Activated CD4-positive, alpha-beta T cell treated with anti-CD3 and anti-CD28 coated beads for 36 hours (primary cell): Measurements from ENCODE around the gene TRIM17. TPM values are rescaled to one million over a fixed set of nuclear protein-coding genes. Genes with fewer than 3 reads are reported as not detected.

Experiments used
- ATAC-seq: fragments of 200-7000 bp; cut with Tn5 transposase; one replicate; pipeline ENCODE4 v1.10.0; 2021; ENCODE audit warnings: mild to moderate bottlenecking, moderate library complexity
- CTCF ChIA-PET: fragments of 350-600 bp; sonication (Branson Sonifier 250); formaldehyde crosslinking; loops from one replicate; lab custom pipeline; 2021; ENCODE audit warnings: antibody characterized with exemption; lab: Charles Lee
- POLR2A ChIA-PET: fragments of 350-600 bp; sonication (Branson Sonifier 250); formaldehyde crosslinking; loops from one replicate; lab custom pipeline; 2021; ENCODE audit warnings: antibody characterized with exemption, inconsistent platforms; lab: Charles Lee
- DNase-seq: peaks from one replicate; pipeline ENCODE4 v3.0.0-alpha.2; 2020
- H3K27ac Mint-ChIP-seq: one replicate; pipeline ENCODE4 v1.8.0; 2021; ENCODE audit warnings: mixed read lengths
- H3K27me3 Mint-ChIP-seq: one replicate; pipeline ENCODE4 v1.8.0; 2021; ENCODE audit warnings: mixed read lengths
- H3K36me3 Mint-ChIP-seq: one replicate; pipeline ENCODE4 v1.8.0; 2021; ENCODE audit warnings: low read depth, mixed read lengths
- H3K4me1 Mint-ChIP-seq: one replicate; pipeline ENCODE4 v1.8.0; 2021; ENCODE audit warnings: mixed read lengths
- H3K4me3 Mint-ChIP-seq: one replicate; pipeline ENCODE4 v1.8.0; 2021; ENCODE audit warnings: mild to moderate bottlenecking, moderate library complexity, mixed read lengths
- H3K9me3 Mint-ChIP-seq: one replicate; pipeline ENCODE4 v1.8.0; 2021; ENCODE audit warnings: low read depth, mixed read lengths
- intact Hi-C, 2 experiments: fragments of 100-400 bp; cut with DNase I in 1 of 2; cut with micrococcal nuclease in 1 of 2; formaldehyde crosslinking; loops; one replicate each; pipeline versions ENCODE4 v1.14.2 to v1.15.1; 2022 to 2024; cut with DNase I, micrococcal nuclease
- total RNA-seq, 2 experiments: library from RNA; stranded (reverse); gene quantifications; one replicate each; pipeline ENCODE4 v1.2.3, GENCODE V29; 2021

Gene TRIM17
- total RNA-seq, 2 experiments from 2014 or later, result 1.2 to 1.3 TPM

DNA sequence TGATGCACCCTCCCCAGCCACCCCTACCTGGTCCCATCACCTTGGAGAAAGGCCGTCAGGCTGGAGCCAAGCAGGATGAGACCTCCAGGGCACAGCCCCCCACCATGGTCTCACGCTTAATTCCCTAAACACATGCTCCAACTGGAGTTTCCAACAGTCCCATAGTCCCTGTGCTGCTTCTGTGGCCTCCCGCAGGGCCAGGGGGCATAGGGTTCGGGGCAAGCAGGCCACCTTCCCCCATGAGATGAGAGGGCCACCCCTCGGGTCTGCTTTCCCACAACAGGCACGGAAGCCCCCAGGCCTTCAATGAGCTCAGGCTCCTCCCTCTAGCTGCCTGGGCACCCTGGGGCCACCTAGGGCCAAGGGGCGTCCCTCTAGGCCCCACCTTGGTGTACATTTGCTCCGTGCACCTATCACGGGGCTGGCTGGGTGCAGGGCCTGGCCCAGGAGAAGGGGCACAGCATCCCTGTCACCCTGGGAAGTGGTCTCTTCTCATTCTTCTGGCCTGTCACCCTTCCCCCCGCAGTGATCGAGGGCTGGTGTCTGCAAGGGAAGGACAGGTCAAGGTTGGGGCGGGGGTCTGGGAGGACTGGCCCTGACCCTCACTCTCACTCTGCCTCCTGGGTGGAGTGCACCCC lies 52.5 kb downstream of the TRIM17 start:
- CTCF ChIA-PET, result interaction anchor here (0.7 kb wide), 1 partner anchor 42 kb away, joined by 3 read pairs; no protein-coding TSS in a partner anchor
- H3K9me3 Mint-ChIP-seq, result no peaks in the 10 kb centered on the region
- H3K36me3 Mint-ChIP-seq, result no peaks in the 10 kb centered on the region
- H3K27me3 Mint-ChIP-seq, result no peaks in the 10 kb centered on the region
- H3K27ac Mint-ChIP-seq, result no peak overlapping the region
- intact Hi-C loops, result no loop called here
- no peak overlapping the region for H3K4me3 Mint-ChIP-seq
- no peak for DNase-seq
- no peak for ATAC-seq
- H3K4me1 Mint-ChIP-seq, result no peaks in the 10 kb centered on the region
- POLR2A ChIA-PET, result no interaction called here

DNA sequence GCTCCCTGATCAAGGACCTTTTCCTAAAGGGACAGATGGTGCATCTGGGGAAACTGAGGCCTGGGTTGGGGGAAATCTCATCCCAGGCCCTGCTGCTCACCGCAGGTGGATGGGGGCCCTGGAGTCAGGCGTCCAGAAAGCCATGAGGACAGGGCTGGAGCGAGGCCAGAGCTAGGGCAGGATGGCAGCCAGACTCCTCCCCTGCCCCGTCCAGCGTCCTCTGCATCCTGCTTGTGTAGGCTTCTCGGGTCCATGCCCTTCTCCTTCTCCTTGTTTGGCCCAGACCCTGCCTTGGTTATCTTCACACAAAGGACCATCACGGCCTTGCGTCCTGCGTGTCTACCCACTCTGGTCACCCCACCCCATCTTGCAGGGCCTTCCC lies 53.0 kb downstream of the TRIM17 start:
- Mint-ChIP-seq H3K36me3 (no peaks in the 10 kb centered on the region), H3K4me3 (no peak overlapping the region), H3K27me3 (no peaks in the 10 kb centered on the region), H3K4me1 (no peaks in the 10 kb centered on the region), H3K27ac (no peak overlapping the region), H3K9me3 (no peaks in the 10 kb centered on the region)
- CTCF ChIA-PET, result interaction anchor here (0.7 kb wide), 1 partner anchor 42 kb away, joined by 3 read pairs; no protein-coding TSS in a partner anchor
- intact Hi-C loops, result no loop called here
- DNase-seq (no peak), ATAC-seq (no peak)
- POLR2A ChIA-PET, result no interaction called here

DNA sequence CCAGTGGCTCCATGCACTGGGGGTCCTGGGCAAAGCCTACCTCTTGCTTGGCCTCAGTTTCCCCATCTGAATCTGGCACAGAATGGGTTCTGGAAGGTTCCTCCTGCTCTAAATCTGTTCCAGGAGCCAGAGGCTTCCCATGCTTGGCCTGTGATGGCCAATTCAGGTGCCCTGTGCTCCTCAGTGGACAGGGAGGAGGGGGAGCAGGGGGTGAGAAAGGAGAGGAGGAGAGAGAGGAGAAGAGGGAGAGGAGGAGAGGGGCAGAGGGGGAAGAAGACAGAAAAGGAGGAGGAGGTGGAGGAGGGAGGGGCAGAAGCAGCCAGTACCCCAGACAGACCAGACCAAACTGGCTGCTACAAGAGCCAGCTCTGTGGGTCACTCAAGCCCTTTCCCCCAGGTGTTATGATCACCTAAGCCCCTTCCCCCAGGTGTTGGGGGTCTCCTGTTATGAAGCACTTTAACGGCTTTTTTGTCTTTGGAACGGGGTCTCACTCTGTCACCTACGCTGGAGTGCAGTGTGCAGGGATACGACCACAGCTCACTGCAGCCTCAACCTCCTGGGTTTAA lies 53.7 kb downstream of the TRIM17 start:
- H3K4me1 Mint-ChIP-seq, result no peaks in the 10 kb centered on the region
- intact Hi-C loops, result no loop called here
- POLR2A ChIA-PET, result no interaction called here

DNA sequence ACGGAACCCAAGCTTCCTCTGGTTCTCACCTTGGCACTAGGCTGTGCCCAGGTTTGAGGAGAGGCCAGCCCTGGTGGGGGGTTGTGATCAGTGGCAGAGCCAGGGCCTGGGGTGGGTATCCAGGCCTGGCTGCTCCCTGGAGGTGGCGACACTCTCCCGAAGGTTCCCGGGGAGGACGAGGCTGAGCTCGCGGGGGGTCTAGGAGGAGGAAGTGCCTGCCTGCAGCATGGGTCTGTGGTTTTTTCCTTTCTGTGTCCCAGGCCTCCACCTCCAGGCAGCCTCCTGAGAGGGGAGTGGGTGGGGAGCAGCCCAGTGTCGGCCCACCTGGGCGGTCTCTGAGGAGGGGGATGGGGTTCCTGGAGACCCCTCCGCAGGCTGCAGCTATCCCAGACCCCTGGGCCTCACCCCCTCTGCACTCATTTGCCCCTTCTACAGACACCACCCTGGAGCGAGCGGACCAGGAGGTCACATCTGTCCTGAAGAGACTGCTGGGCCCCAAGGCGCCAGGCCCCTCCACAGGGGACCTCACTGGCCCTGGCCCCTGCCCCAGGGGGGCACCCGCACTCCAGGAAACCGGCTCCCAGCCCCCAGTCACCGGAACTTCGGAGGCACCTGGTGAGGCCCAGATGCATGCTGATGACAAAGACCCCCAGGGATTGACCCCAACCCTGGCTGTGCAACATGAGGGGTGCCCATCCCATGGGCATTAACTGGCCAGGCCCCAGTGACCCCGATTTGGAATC lies 54.3 kb downstream of the TRIM17 start:
- H3K4me1 Mint-ChIP-seq, result no peaks in the 10 kb centered on the region
- no peaks in the 10 kb centered on the region for H3K27me3 Mint-ChIP-seq
- no peak for ATAC-seq
- no peak overlapping the region for H3K27ac Mint-ChIP-seq
- H3K4me3 Mint-ChIP-seq, result no peak overlapping the region
- no peaks in the 10 kb centered on the region for H3K9me3 Mint-ChIP-seq
- POLR2A ChIA-PET, result no interaction called here
- no peak for DNase-seq
- intact Hi-C loops, result no loop called here
- no peaks in the 10 kb centered on the region for H3K36me3 Mint-ChIP-seq
- CTCF ChIA-PET, result no interaction called here

More for the DNA sequence above, 53.7 kb downstream of the TRIM17 start:
- DNase-seq, result no peak
- H3K9me3 Mint-ChIP-seq, result no peaks in the 10 kb centered on the region
- no peaks in the 10 kb centered on the region for H3K27me3 Mint-ChIP-seq
- no peak overlapping the region for H3K27ac Mint-ChIP-seq
- CTCF ChIA-PET, result interaction anchor here (0.6 kb wide), 1 partner anchor 363 kb away, joined by 3 read pairs; no protein-coding TSS in a partner anchor
- ATAC-seq, result no peak
- H3K4me3 Mint-ChIP-seq, result no peak overlapping the region
- H3K36me3 Mint-ChIP-seq, result no peaks in the 10 kb centered on the region

DNA sequence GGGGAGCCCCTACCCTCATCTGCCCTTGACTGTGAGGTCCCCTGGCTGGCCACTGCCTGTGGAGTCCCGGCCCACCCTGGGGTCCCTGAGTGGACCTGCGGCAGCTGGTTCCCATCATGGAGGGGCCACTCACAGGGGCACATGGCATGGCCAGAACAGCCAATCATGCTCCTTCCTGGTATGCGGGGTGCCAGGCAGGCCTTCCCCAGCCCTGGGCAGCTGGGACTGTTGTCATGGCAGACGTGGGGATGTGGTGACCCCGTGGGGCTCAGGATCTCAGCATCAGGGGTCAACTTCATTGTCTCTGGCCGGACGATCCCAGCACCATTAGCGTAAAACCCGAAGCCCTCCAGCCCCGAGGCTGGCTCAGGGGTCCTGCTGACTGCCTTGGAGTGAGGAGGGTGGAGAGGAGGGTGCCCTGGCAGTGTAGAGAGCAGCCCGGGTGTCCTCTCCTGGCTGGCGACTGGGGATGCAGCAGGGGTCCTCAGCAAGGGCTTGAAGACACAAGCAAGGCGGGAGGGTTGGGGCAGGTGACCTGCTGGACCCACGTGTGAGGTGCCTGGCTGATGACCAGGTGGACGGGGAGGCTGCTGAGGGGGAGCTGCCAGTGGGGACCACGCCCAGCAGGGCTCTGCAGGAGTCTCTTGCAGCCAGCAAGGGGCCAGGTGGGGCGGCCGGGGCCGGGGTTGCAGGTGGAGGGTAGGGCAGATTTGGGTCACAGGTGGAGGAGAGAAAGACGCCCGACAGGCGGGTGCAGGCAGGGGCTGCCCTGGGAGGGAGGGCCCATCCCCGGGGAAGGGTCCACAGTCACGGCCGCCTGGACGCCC lies 55.1 kb downstream of the TRIM17 start:
- intact Hi-C loops, result no loop called here
- ChIA-PET POLR2A (no interaction called here), CTCF (interaction anchor here (0.6 kb wide), 1 partner anchor 83 kb away, joined by 5 read pairs; no protein-coding TSS in a partner anchor)
- no peak overlapping the region for H3K27ac Mint-ChIP-seq
- H3K27me3 Mint-ChIP-seq, result no peaks in the 10 kb centered on the region
- no peaks in the 10 kb centered on the region for H3K36me3 Mint-ChIP-seq
- DNase-seq (no peak), ATAC-seq (no peak)
- H3K4me3 Mint-ChIP-seq, result no peak overlapping the region
- no peaks in the 10 kb centered on the region for H3K4me1 Mint-ChIP-seq
- no peaks in the 10 kb centered on the region for H3K9me3 Mint-ChIP-seq

DNA sequence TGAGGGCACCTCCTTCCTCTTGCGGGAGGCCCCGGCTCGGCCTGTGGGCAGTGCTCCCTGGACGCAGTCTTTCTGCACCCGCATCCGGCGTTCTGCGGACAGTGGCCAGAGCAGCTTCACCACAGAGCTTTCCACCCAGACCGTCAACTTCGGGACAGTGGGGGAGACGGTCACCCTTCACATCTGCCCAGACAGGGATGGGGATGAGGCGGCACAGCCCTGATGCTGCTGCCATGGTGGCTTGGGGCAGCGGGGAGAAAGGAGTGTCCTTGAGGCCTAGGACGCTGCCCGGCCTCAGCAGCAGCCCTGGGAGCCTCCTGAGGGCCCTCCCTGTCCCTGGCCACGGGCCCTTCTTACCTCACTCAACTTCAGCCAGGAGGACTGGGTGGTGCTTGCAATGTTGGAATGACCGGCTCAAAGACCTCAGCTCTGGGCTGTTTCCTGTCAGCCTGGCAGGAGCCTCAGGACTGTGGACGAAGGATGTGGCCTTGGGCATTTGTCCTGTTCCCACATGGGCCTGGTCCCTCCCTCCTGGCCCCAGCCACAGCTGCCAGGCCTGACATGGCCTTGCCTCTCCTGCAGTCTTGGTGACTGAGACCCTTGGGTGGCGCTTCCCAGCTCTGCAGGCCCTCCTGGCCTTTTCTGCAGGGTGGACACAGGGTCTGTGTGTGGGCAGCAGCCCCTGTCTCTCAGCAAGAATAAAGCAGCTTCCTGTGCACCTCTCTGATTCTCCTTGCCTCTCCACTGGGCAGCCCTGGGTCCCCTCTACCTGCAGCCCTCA lies 55.9 kb downstream of the TRIM17 start:
- intact Hi-C loops, result no loop called here
- ATAC-seq, result no peak
- Mint-ChIP-seq H3K4me1 (no peaks in the 10 kb centered on the region), H3K27me3 (no peaks in the 10 kb centered on the region), H3K4me3 (no peak overlapping the region), H3K9me3 (no peaks in the 10 kb centered on the region), H3K36me3 (no peaks in the 10 kb centered on the region), H3K27ac (no peak overlapping the region)
- ChIA-PET CTCF (no interaction called here), POLR2A (no interaction called here)
- DNase-seq, result no peak

DNA sequence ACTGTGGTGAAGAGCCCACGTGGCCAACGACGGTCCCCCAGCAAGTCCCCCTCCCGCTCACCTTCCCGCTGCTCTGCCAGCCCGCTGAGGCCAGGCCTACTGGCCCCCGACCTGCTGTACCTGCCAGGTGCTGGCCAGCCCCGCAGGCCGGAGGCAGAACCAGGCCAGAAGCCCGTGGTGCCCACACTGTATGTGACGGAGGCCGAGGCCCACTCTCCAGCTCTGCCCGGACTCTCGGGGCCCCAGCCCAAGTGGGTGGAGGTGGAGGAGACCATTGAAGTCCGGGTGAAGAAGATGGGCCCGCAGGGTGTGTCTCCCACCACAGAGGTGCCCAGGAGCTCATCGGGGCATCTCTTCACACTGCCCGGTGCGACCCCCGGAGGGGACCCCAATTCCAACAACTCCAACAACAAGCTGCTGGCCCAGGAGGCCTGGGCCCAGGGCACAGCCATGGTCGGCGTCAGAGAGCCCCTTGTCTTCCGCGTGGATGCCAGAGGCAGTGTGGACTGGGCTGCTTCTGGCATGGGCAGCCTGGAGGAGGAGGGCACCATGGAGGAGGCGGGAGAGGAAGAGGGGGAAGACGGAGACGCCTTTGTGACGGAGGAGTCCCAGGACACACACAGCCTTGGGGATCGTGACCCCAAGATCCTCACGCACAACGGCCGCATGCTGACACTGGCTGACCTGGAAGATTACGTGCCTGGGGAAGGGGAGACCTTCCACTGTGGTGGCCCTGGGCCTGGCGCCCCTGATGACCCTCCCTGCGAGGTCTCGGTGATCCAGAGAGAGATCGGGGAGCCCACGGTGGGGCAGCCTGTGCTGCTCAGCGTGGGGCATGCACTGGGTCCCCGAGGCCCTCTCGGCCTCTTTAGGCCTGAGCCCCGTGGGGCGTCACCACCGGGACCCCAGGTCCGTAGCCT lies 56.8 kb downstream of the TRIM17 start:
- Mint-ChIP-seq H3K9me3 (no peaks in the 10 kb centered on the region), H3K4me3 (no peak overlapping the region), H3K27me3 (no peaks in the 10 kb centered on the region), H3K4me1 (no peaks in the 10 kb centered on the region), H3K36me3 (no peaks in the 10 kb centered on the region), H3K27ac (no peak overlapping the region)
- ChIA-PET POLR2A (interaction anchor here (0.6 kb wide), 1 partner anchor 399 kb away, joined by 3 read pairs; no protein-coding TSS in a partner anchor), CTCF (interaction anchor here (0.6 kb wide), 1 partner anchor 81 kb away, joined by 3 read pairs; no protein-coding TSS in a partner anchor)
- ATAC-seq, result no peak
- intact Hi-C loops, result no loop called here
- DNase-seq, result no peak

DNA sequence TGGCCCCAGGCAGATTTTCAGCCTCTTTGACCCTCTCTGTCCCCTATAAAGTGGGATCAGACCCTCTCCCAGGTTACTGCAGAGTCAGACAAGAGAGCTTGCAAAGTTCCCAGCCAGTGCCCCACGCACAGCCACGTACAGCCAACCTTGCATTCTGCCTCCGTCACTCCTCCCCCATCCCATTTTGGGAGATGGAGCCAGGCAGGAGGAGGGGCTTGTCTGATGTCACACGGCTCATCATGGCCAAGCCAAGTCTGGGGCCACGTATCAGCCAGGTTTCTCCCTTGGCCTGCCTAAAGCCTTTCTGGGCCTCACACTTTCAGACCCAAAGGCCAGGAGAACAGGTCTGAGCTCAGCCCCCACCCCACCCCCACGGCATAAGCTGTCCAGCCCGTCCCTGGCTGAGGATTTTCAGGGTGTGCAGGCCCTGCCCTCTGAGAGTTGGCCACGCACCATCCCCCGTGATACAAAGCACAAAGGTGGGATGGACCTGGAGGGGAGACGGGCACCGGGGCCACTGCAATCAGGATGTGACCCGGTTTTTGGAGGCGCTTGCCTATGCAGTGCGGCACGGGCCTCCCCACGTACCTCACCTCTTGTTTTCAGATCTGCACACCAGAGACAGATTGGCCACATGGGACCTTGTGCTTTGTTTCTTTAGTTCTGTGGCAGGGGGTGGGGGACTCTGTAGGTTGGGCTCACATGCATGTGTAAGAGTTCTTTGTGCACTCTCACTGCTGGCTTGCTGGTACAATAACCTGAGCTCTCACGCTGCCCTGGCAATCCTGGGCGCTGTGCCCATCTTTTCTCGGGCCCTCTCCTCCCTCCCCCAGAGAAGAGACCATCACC lies 57.7 kb downstream of the TRIM17 start:
- no peaks in the 10 kb centered on the region for H3K4me1 Mint-ChIP-seq
- POLR2A ChIA-PET, result interaction anchor here (0.6 kb wide), 1 partner anchor 398 kb away, joined by 3 read pairs; no protein-coding TSS in a partner anchor
- no peak overlapping the region for H3K27ac Mint-ChIP-seq
- H3K36me3 Mint-ChIP-seq, result no peaks in the 10 kb centered on the region
- no peaks in the 10 kb centered on the region for H3K9me3 Mint-ChIP-seq
- ATAC-seq (no peak), DNase-seq (no peak)
- CTCF ChIA-PET, result interaction anchor here (0.6 kb wide), 2 partner anchors 80 to 114 kb away, joined by 3 read pairs; no protein-coding TSS in a partner anchor
- intact Hi-C loops, result no loop called here
- no peaks in the 10 kb centered on the region for H3K27me3 Mint-ChIP-seq
- no peak overlapping the region for H3K4me3 Mint-ChIP-seq

DNA sequence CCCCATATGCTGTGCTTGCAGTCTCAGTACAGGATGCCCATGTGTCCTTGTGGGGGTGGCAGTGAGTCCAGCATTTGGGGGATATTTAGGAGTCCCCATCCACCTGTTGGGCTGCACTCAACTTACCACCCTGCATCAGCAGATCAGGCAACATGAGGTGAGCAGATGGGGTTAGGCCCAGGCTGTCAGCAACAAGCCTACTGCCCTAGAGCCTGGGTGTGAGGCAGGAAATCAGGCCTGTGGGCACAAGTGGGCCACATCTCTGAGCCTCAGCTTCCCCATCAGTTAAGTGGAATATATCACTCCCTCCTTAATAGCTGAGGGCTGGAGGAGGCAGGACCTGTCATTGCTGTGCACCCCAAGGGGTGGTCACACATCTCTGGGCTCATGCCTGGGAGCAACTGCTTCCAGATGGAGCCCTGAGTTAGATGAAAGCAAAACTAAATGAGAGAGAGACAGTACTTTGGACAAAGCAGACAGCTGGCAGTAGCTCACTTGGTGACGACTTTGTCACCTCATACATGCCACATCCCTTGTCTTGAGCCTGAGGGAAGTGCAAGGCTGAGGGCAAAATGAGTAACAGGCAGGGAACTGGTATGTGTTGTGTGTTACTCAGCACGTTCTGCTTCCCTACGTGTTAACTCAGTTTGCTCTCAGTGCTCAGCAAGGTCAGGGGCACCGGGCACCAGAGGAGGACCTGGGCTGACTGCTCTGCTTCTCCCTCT lies 58.5 kb downstream of the TRIM17 start:
- Mint-ChIP-seq H3K27ac (peak overlapping the region; percentile 53), H3K9me3 (no peaks in the 10 kb centered on the region), H3K27me3 (no peaks in the 10 kb centered on the region), H3K4me3 (no peak overlapping the region), H3K4me1 (no peaks in the 10 kb centered on the region), H3K36me3 (no peaks in the 10 kb centered on the region)
- ChIA-PET CTCF (no interaction called here), POLR2A (no interaction called here)
- peak; percentile 78 for ATAC-seq
- peak; percentile 18 for DNase-seq
- intact Hi-C loops, result no loop called here
